Activated CD8-positive, alpha-beta memory T cell treated with anti-CD3 and anti-CD28 coated beads, Interleukin-2, amount 50 U/mL, for 24 hours (primary cell): ENCODE results near the gene ACTA2.
A peak's percentile ranks its signal among the peaks of the same experiment; 100 is the strongest.

Experiments
- DNase-seq: peaks from one replicate; pipeline ENCODE4 v3.0.0-alpha.2; 2020; ENCODE audit errors: extremely low read depth

Gene ACTA2

GRCh38 chr10:88952647-88953111, at the start of gene ACTA2:
Gene ACTA2, minus strand, starts transcription at chr10:88952773. Its CDS starts 3,843 bp downstream, at chr10:88948930.
- no peak for DNase-seq

- DNase-seq = no peak
Observed at GRCh38 chr10:89001729-89002072, 49.1 kb upstream of the ACTA2 start.

GRCh38 chr10:89001024-89001728, 48.6 kb upstream of the ACTA2 start:
- DNase-seq = no peak

- no peak for DNase-seq
Observed at GRCh38 chr10:88999625-89000024, 47.1 kb upstream of the ACTA2 start.

- no peak for DNase-seq
Observed at GRCh38 chr10:88996927-88997326, 44.4 kb upstream of the ACTA2 start.

GRCh38 chr10:88995156-88995876, 42.7 kb upstream of the ACTA2 start:
- no peak for DNase-seq

- DNase-seq = no peak
Observed at GRCh38 chr10:88994019-88994418, 41.4 kb upstream of the ACTA2 start.

GRCh38 chr10:88992921-88993524, 40.5 kb upstream of the ACTA2 start:
- DNase-seq = no peak

- no peak for DNase-seq
Observed at GRCh38 chr10:88991899-88992320, 39.3 kb upstream of the ACTA2 start.

GRCh38 chr10:88991161-88991898, 38.8 kb upstream of the ACTA2 start:
- peak; percentile 34 for DNase-seq

GRCh38 chr10:88990384-88991160, 38.0 kb upstream of the ACTA2 start, which contains the start of gene FAS:
Gene FAS, plus strand, starts transcription at chr10:88990798. Its CDS starts 79 bp downstream, at chr10:88990877.
- DNase-seq = peak; percentile 46

- no peak for DNase-seq
Observed at GRCh38 chr10:88989824-88990383, 37.3 kb upstream of the ACTA2 start.

GRCh38 chr10:88989423-88989822, 36.9 kb upstream of the ACTA2 start:
- DNase-seq = no peak

GRCh38 chr10:88987840-88988239, 35.3 kb upstream of the ACTA2 start:
- no peak for DNase-seq

- no peak for DNase-seq
Observed at GRCh38 chr10:88987243-88987725, 34.7 kb upstream of the ACTA2 start.

GRCh38 chr10:88986549-88987242, 34.1 kb upstream of the ACTA2 start:
- DNase-seq = no peak

GRCh38 chr10:88984525-88984924, 32.0 kb upstream of the ACTA2 start:
- DNase-seq = no peak

GRCh38 chr10:88983939-88984338, 31.4 kb upstream of the ACTA2 start:
- no peak for DNase-seq

GRCh38 chr10:88983206-88983605, 30.6 kb upstream of the ACTA2 start:
- DNase-seq = no peak

GRCh38 chr10:88982366-88982765, 29.8 kb upstream of the ACTA2 start:
- DNase-seq = no peak
